ENCODE data around the gene SPAG16. TPM values are rescaled to one million over a fixed set of nuclear protein-coding genes. Genes with fewer than 3 reads are reported as not detected.

Gene SPAG16
- total and polyA plus RNA-seq, 11 donors, result 9.8 to 26.1 (median 15.2) TPM

Small RNAs within 50 kb of the gene (microRNA-seq; reads per million reads assigned to microRNA genes)
- 0 reads per million in 4 donors for gene MIR4438

Other genes starting within 250 kb of the SPAG16 start
- 1 to 10 TPM; 4.9 to 8.0 (median 6.2) TPM for gene IKZF2, start 132.9 kb upstream of the SPAG16 start, total RNA-seq
- 1 to 10 TPM in 1 of 2 donors, under 1 TPM in 1; 0.84 to 1.3 TPM for gene IKZF2, start 132.9 kb upstream of the SPAG16 start, polyA plus RNA-seq

Measured in heart left ventricle (tissue), 11 donors.